Activated CD4-positive, alpha-beta T cell treated with anti-CD3 and anti-CD28 coated beads, Interleukin-2, amount 10 ng/mL, durations not matched to agents 7 days and 5 days (primary cell): ENCODE data around the gene TP73. TPM values are rescaled to one million over a fixed set of nuclear protein-coding genes. Genes with fewer than 3 reads are reported as not detected.

Source experiments
- CTCF ChIA-PET: fragments of 350-600 bp; sonication (Branson Sonifier 250); formaldehyde crosslinking; loops from one replicate; lab custom pipeline; 2021; ENCODE audit warnings: antibody characterized with exemption; lab: Charles Lee
- POLR2A ChIA-PET: fragments of 350-600 bp; sonication (Branson Sonifier 250); formaldehyde crosslinking; loops from one replicate; lab custom pipeline; 2021; ENCODE audit warnings: antibody characterized with exemption; lab: Charles Lee
- DNase-seq: peaks from one replicate; pipeline ENCODE4 v3.0.0-alpha.2; 2020
- H3K27ac Mint-ChIP-seq: one replicate; pipeline ENCODE4 v1.8.0; 2021; ENCODE audit warnings: mild to moderate bottlenecking, moderate library complexity, mixed read lengths
- H3K27me3 Mint-ChIP-seq: one replicate; pipeline ENCODE4 v1.8.0; 2021; ENCODE audit warnings: mixed read lengths
- H3K36me3 Mint-ChIP-seq: one replicate; pipeline ENCODE4 v1.8.0; 2021; ENCODE audit warnings: low read depth, mixed read lengths
- H3K4me1 Mint-ChIP-seq: one replicate; pipeline ENCODE4 v1.8.0; 2021; ENCODE audit warnings: mixed read lengths
- H3K4me3 Mint-ChIP-seq: one replicate; pipeline ENCODE4 v1.8.0; 2021; ENCODE audit warnings: mild to moderate bottlenecking, moderate library complexity, mixed read lengths
- H3K9me3 Mint-ChIP-seq: one replicate; pipeline ENCODE4 v1.8.0; 2021; ENCODE audit warnings: mixed read lengths
- total RNA-seq, 2 experiments: library from RNA; stranded (reverse); gene quantifications; one replicate each; pipeline ENCODE4 v1.2.3, GENCODE V29; 2021

TP73 gene
- total RNA-seq, 2 experiments from 2014 or later = 2.0 to 2.5 TPM

DNA sequence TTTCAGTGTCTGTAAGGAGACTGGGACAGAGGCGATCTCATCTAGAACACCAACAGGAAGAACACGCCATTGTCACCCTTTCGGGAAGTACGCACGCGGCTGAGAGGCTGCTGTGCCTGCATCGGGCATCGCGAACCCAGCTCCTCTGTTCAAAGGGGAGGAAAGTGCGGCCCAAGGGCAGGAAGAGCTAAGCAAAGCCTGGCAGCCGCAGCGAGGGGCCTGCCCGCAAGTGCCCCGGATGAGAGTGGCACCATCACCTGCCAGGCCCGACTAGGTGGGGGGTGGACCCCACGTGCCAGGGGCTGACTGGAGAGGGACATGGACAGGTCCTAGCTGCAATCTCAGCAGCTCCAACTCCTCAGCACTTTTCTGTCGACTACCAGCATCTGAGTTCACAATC is 20.0 kb upstream of the TP73 start:
- no peak for DNase-seq
- CTCF ChIA-PET = no interaction called here
- Mint-ChIP-seq H3K27me3 (no peaks in the 10 kb centered on the region), H3K9me3 (no peaks in the 10 kb centered on the region), H3K4me1 (no peaks in the 10 kb centered on the region), H3K36me3 (peaks cover 13% of the 10 kb centered on the region), H3K27ac (no peak overlapping the region), H3K4me3 (no peak overlapping the region)
- POLR2A ChIA-PET = no interaction called here

DNA sequence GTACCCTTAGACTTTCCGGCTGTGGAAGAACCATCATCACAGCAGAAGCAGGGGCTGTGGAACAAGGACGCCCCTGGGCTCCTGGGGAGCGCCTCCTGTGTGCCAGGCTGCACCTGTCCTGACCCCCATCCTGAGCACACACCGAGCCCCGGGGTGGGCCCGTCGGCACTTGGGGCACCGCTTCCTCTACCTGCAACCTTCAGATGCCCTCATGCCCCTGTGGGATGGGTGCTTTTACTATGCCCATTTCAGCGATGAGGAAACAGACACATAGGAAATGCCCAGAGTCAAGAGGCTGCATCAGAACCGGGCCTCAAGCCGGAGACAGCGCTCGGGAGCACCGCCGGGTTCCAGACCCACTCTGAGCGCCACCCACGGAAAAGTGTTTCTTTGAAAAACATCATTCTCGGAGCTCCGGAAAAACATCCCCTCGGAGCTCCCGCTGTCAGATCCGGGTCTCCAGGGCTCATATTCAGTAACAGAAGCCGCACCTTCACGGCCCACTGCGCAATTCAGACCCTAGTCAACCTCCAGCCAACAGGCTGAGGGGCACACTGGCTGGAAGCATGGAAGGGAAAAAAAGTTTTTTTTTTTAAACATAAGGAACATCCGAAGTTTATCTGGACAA is 19.5 kb upstream of the TP73 start:
- POLR2A ChIA-PET = no interaction called here
- H3K36me3 Mint-ChIP-seq = peaks cover 14% of the 10 kb centered on the region
- CTCF ChIA-PET = no interaction called here

DNA sequence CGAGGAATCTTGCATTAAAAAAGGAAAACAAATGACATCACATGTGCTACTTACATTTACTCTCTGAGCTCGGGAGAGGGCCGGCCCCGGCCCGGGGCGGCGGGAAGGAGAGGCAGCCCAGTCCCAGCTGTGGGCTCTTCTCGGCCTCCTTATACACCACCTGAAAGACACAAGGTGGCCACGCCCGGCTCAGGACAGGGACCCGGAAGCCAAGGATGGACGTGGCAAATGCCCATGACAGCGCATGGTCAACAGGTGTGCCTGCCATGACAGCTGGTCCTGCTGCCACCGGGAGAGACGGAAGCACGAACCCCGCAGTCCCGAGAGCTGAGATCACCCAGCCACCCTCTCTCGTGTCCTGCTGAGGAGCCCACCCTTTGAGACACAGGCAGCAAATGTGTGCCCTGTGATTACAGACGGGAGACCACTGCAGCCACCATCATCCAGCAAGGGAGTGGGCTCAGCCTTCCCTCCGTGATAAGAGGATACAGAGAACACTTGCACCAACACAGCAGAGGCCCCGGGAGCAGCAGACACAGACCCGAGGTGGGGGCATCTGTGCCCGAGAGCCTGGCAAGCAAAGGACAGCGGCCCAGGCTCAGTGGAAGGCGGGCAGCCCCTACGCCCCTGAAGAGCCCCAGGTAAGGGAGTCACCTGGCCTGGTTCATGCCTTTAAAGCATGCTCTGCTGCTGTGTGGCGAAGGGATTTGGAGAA is 18.8 kb upstream of the TP73 start:
- ChIA-PET CTCF (no interaction called here), POLR2A (no interaction called here)
- no peaks in the 10 kb centered on the region for H3K9me3 Mint-ChIP-seq
- no peaks in the 10 kb centered on the region for H3K4me1 Mint-ChIP-seq
- no peaks in the 10 kb centered on the region for H3K27me3 Mint-ChIP-seq
- H3K4me3 Mint-ChIP-seq = no peak overlapping the region
- H3K27ac Mint-ChIP-seq = no peak overlapping the region
- no peak for DNase-seq
- peaks cover 14% of the 10 kb centered on the region for H3K36me3 Mint-ChIP-seq

More for the DNA sequence above, 19.5 kb upstream of the TP73 start:
- Mint-ChIP-seq H3K9me3 (no peaks in the 10 kb centered on the region), H3K4me3 (no peak overlapping the region), H3K4me1 (no peaks in the 10 kb centered on the region), H3K27me3 (no peaks in the 10 kb centered on the region), H3K27ac (no peak overlapping the region)
- no peak for DNase-seq

DNA sequence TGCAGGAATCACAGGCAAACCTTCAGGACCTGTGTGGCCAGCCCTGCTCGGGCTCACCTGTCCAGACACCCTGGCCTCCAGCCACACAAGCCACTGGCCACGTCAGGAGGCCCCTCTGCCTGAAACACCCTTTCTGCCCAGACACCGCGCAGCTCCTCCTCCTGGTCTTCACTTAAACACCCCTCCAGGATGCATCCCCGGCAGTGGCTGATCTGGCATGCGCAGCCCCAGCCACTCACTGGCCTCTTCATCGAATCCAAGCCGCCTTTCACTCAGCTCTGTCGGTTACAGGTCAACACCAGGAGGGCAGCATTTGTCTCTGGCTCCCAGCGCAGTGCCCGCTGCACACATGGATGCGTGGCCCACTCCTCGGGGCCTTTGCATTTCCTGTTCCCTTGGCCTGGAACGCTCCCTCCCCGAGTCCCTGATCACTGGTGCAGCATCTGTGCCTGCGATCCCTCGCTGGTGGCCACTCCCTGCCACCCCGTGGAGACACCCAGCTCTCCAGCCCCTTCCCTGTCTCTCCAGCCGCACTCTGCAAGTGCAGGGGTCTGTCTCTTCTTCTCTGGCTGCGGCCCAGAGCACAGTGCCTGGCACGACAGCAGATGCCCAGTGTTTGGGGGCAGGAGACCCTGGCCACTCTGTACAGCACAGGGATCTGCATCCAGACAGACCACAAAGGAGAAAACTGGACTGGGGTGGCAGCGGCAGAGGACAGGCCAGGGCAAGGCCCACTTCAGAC is 18.1 kb upstream of the TP73 start:
- Mint-ChIP-seq H3K4me3 (no peak overlapping the region), H3K9me3 (no peaks in the 10 kb centered on the region), H3K27me3 (no peaks in the 10 kb centered on the region), H3K36me3 (peaks cover 12% of the 10 kb centered on the region), H3K27ac (no peak overlapping the region), H3K4me1 (no peaks in the 10 kb centered on the region)
- CTCF ChIA-PET = no interaction called here
- POLR2A ChIA-PET = no interaction called here
- no peak for DNase-seq

DNA sequence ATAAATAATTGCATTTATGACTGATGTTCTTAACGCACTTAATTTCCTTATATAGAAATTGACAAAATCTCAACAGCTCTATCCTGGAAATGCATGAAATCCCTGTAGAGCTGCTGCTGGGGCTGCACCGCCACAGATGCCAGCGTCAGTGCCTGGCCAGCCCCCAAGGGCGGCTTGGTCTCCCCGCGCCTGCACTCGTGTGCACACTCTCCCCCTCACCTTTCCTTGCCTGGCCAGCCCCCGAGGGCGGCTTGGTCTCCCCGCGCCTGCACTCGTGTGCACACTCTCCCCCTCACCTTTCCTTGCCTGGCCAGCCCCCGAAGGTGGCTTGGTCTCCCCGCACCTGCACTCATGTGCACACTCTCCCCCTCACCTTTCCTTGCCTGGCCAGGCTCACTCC is 16.2 kb upstream of the TP73 start:
- Mint-ChIP-seq H3K9me3 (no peaks in the 10 kb centered on the region), H3K27ac (no peak overlapping the region), H3K27me3 (no peaks in the 10 kb centered on the region), H3K36me3 (peaks cover 10% of the 10 kb centered on the region), H3K4me3 (no peak overlapping the region), H3K4me1 (no peaks in the 10 kb centered on the region)
- ChIA-PET CTCF (interaction anchor here (1.2 to 1.3 kb wide), 2 partner anchors 10 to 16 kb away, joined by 5 read pairs; no protein-coding TSS in a partner anchor), POLR2A (no interaction called here)
- DNase-seq = no peak

DNA sequence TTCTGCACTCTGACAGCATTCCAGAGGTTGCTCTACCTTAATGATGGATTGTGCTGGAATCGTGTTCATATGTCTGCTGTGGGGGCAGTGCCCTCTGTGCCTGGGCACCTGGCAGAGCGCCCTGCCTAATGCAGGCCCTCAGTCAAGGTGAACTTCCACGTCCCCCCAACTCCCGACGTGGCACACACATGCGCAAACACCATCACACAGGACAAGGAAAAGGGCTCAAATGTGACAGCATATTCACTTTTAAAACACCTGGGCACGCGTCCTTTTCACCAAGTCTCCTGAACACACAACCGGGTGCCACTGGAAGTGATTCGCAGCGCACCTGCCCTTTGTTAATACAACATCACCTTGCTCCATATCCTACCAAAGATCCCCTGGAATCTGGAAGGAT is 15.8 kb upstream of the TP73 start:
- no peak overlapping the region for H3K27ac Mint-ChIP-seq
- no peak for DNase-seq
- CTCF ChIA-PET = interaction anchor here (1.2 kb wide), 1 partner anchor 16 kb away, joined by 5 read pairs; no protein-coding TSS in a partner anchor
- H3K4me1 Mint-ChIP-seq = no peaks in the 10 kb centered on the region
- H3K4me3 Mint-ChIP-seq = no peak overlapping the region
- H3K36me3 Mint-ChIP-seq = peaks cover 10% of the 10 kb centered on the region
- H3K27me3 Mint-ChIP-seq = no peaks in the 10 kb centered on the region
- no peaks in the 10 kb centered on the region for H3K9me3 Mint-ChIP-seq
- POLR2A ChIA-PET = no interaction called here

DNA sequence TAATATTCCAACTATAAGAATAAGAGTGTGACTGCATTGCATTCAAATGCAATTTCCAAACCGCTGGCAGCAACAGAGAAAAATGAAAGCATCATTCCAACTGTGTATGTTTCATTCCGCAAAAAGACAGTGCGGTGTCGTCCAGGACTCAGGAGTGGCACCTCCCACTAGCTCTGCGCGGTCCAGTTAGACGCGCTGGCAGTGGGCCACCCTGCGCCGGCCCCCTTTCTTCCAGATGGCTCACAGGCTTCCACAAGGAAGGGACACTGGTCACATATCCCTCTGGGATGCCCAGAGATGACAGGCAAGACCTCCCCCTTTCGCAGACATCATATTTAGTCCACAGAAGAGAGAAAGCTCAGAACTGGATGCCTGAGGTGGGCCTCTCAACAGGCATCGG is 14.3 kb upstream of the TP73 start:
- Mint-ChIP-seq H3K4me3 (no peak overlapping the region), H3K36me3 (peaks cover 10% of the 10 kb centered on the region)
- CTCF ChIA-PET = no interaction called here

DNA sequence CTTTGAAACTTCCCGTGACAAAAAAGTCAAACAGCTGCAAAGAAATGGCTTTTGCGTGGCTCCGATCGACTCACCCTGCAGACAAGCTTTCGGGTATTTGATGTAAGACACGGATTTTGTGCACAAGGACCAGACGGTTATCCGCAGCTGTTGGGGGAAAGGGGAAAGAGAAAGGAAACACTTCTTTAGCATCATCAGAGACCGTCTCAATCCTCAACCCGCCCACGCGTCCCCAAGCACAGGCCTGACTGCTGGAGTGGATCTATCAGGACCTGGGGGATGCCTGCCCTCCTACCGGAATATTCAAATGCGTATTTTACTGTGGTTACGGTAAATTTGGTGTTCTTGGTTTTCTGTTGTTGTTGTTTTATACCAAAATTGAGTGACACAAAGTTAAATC is 13.6 kb upstream of the TP73 start:
- ChIA-PET CTCF (no interaction called here), POLR2A (no interaction called here)
- Mint-ChIP-seq H3K9me3 (no peaks in the 10 kb centered on the region), H3K27ac (no peak overlapping the region), H3K4me1 (no peaks in the 10 kb centered on the region), H3K36me3 (peaks cover 10% of the 10 kb centered on the region), H3K4me3 (no peak overlapping the region), H3K27me3 (no peaks in the 10 kb centered on the region)
- no peak for DNase-seq

More for the DNA sequence above, 14.3 kb upstream of the TP73 start:
- H3K9me3 Mint-ChIP-seq = no peaks in the 10 kb centered on the region
- no peak for DNase-seq
- POLR2A ChIA-PET = no interaction called here
- H3K27me3 Mint-ChIP-seq = no peaks in the 10 kb centered on the region
- no peaks in the 10 kb centered on the region for H3K4me1 Mint-ChIP-seq
- no peak overlapping the region for H3K27ac Mint-ChIP-seq

DNA sequence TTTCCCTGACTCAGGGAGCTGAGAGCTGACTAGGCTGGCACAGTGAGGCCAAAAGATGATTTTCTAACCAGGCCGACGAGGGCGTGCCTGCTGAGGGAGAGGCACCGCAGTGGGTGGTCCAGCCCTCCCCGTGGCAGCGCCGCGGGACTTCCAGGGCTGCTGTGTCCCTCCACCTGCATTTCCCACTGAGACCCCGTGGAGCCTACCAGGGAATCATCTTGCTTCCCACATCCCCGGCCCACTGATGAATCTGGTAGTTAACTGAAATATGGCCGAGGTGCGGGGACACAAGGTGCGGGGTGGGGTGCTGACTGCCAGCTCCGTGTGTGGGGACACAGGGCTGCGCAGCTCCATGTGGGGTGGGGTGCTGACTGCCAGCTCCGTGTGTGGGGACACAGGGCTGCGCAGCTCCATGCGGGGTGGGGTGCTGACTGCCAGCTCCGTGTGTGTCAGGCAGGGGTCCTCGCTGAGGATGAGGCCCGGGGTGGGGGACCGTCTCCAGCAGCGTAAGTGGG is 12.9 kb upstream of the TP73 start:
- Mint-ChIP-seq H3K4me3 (no peak overlapping the region), H3K4me1 (no peaks in the 10 kb centered on the region), H3K36me3 (peaks cover 12% of the 10 kb centered on the region), H3K9me3 (no peaks in the 10 kb centered on the region), H3K27me3 (no peaks in the 10 kb centered on the region), H3K27ac (no peak overlapping the region)
- no peak for DNase-seq
- ChIA-PET POLR2A (no interaction called here), CTCF (interaction anchor here (0.9 kb wide), 1 partner anchor 9 kb away, joined by 3 read pairs; no protein-coding TSS in a partner anchor)

DNA sequence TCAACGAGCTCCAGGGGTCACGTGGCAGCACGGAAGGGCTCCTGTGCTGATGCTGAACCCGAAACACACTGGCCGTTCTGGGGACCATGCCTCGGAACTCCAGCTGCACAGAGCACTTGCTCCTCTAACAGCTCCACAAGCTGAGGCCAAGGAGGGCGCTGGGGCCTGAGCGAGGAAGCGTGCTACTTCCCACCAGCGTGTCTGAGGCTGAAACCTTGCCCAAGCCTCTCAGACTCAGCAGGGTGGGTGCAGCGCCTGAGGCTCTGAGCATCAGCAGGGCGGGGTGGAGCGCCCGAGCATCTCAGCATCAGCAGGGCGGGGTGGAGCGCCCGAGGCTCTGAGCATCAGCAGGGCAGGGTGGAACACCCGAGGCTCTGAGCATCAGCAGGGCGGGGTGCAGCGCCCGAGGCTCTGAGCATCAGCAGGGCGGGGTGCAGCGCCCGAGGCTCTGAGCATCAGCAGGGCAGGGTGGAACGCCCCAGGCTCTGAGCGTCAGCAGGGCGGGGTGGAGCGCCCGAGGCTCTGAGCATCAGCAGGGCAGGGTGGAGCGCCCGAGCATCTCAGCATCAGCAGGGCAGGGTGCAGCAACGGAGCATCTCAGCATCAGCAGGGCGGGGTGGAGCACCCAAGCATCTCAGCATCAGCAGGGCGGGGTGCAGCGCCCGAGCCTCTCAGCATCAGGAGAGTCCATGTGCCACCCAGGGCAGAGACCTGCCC is 12.0 kb upstream of the TP73 start:
- H3K27me3 Mint-ChIP-seq = no peaks in the 10 kb centered on the region
- H3K4me3 Mint-ChIP-seq = no peak overlapping the region
- CTCF ChIA-PET = interaction anchor here (0.9 kb wide), 1 partner anchor 10 kb away, joined by 3 read pairs; no protein-coding TSS in a partner anchor
- H3K9me3 Mint-ChIP-seq = no peaks in the 10 kb centered on the region
- DNase-seq = no peak
- POLR2A ChIA-PET = no interaction called here
- H3K36me3 Mint-ChIP-seq = peaks cover 15% of the 10 kb centered on the region
- H3K4me1 Mint-ChIP-seq = no peaks in the 10 kb centered on the region
- no peak overlapping the region for H3K27ac Mint-ChIP-seq

DNA sequence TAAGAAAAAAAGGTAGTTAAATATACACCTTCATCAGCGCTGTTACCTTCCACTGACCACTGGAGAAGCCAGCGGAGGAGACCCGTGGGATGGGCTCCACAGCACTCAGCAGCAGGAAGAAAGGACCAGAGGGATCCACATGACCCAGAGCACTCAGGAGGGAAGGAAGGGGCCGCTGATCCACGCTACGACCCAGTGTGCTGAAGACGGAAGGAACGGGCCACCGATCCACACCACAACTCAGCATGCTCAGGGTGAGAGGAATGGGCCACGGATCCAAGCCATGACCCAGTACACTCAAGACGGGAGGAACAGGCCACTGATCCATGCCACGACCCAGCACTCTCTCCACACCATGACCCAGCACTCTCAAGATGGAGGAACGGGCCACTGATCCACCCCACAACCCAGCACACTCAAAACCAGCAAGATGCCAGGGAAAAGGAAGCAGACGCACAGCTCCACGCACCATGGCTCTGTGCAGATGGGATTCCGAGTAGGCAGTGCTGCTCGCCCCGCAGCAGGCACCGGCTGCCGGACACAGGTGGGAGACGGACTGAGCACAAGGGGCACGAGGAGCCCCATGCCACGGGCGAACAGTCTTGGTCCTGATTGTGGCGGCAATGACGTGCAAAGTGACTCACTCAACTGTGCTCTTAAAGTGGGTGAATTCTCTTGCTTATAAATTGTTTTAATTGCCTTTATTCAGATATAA is 11.1 kb upstream of the TP73 start:
- Mint-ChIP-seq H3K4me3 (no peak overlapping the region), H3K4me1 (no peaks in the 10 kb centered on the region), H3K36me3 (peaks cover 18% of the 10 kb centered on the region), H3K9me3 (no peaks in the 10 kb centered on the region), H3K27me3 (no peaks in the 10 kb centered on the region), H3K27ac (no peak overlapping the region)
- DNase-seq = no peak
- ChIA-PET CTCF (no interaction called here), POLR2A (no interaction called here)

DNA sequence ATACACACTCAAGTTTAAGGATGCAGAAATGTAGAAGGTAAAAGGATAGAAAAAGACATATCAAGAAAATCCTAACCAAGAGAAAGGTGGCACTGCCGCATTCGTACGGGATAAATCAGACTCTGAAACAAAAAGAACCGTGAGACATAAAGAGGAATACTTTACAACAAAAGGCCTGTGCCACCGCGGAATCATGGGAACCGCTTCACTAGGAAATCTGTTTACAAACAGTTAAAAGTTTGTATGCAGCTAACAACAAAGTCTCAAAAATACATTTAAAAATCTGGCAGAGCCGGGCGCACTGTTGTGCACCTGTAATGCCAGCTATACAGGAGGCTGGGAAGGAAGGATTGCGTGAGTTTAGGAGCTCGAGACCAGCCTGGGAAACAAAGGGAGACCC is 10.5 kb upstream of the TP73 start:
- ChIA-PET POLR2A (no interaction called here), CTCF (no interaction called here)
- Mint-ChIP-seq H3K27ac (no peak overlapping the region), H3K36me3 (peaks cover 13% of the 10 kb centered on the region), H3K27me3 (no peaks in the 10 kb centered on the region), H3K4me3 (no peak overlapping the region), H3K9me3 (no peaks in the 10 kb centered on the region), H3K4me1 (no peaks in the 10 kb centered on the region)
- DNase-seq = no peak
